ENCODE data around the gene CLTA.

- no peak for TF ChIP-seq POLR2A (IDR thresholded peaks at IDR 0.05)
- TF ChIP-seq CTCF (IDR thresholded peaks at IDR 0.05 in 4 of 5, conservative IDR thresholded peaks at IDR 0.05 in 1 of 5): no peak
Measured at GRCh38 chr9:36204906-36205547, 14.3 kb downstream of the CLTA start.
